Stimulated activated CD4-positive, alpha-beta T cell treated with anti-CD3 and anti-CD28 coated beads, Interleukin-15, amount 100 ng/mL, for 48 hours (primary cell): ENCODE results near the gene DNM2.
"Not testable (repeated sequence)": the region's sequence is repeated elsewhere in the genome, so short reads cannot be mapped to it uniquely, and the experiment has no call there.

Experiments
- DNase-seq, 2 donors: peaks; one replicate each; pipeline ENCODE4 v3.0.0-alpha.2; 2020; ENCODE audit warnings: low read depth in 2 of 2

The DNM2 gene

DNA sequence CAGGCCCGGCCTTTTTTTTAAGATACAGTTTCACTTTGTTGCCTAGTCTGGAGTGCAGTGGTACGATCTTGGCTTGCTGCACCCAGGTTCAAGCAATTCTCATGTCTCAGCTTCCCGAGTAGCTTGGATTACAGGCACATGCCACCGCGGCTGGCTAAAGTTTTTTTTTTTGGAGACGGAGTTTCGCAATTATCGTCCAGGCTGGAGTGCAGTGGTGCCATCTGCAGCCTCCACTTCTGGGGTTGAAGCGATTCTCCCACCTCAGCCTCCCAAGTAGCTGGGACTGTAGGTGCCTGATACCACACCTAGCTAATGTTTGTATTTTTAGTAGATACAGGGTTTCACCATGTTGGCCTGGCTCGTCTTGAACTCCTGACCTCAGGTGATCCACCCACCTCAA lies 148.6 kb downstream of the DNM2 start:
- no peak for DNase-seq

DNA sequence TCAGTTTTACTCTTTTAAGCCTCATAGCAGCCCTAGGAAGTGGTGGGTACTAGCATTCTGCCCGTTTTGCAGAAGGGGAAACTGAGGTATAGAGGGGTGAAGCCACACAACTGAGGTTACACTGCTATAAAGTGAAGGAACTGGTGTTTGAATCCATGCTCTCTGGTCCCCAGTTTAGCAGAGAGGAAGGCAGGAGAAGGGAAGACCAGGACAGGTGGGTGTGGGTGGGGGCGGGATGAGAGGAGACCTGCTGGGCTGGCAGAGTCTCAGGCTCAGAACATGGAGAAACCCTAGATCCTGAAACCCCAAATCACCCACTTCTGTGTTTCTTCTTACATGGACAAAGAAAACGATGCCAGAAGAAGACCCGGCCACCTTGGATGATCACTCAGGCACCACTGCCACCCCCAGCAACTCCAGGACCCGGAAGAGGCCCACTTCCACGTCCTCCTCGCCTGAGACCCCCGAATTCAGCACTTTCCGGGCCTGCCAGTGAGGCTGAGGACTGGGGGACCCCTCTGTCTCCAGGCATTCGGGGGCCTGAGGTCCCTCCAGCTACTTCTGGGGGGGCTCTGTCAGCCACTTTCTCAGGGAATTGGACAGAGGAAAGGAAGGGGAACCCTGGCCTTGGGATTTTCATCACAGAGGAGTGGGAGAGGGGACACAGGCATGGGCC lies 151.1 kb downstream of the DNM2 start:
- DNase-seq, result no peak

DNA sequence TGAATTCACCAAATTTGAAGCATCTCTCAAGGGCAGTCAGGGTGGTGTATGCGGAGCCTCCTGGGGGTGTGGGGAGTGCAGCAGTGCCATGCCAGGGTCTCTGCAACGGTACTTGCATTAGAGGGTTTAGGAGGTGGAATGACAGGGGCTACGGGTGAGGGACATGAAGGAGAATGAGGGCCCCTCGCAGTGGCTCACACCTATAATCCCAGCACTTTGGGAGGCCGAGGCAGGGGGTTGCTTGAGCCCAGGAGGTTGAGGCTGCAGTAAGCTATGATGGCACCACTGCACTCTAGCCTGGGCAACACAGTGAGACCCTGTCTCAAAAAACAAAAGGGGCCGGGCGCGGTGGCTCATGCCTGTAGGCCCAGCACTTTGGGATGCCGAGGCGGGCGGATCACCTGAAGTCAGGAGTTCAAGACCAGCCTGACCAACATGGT lies 152.0 kb downstream of the DNM2 start:
- not testable (repeated sequence) for DNase-seq

DNA sequence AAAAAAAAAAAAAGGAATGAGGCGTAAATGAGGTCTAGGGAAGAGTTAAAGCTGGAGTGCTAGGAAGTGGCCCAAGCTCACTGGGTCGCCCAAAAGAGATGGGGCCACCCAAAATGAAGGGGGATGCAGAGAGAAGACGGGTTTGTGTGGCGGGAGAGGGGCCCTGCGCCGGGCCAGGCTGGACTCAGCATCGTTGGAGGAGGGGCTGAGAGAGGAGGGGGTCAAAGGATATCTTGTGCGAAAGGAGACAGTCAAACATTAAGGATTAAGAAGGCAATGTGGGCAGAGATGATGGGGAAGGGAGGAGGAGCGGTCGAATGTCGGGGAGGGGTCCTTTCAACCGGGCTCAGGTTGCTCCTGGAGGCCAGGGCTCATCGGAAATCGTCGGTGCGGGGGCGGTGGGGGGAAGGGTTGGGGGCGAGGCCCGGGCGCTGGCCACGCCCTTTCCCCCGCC lies 152.6 kb downstream of the DNM2 start:
- DNase-seq, result no peak

DNA sequence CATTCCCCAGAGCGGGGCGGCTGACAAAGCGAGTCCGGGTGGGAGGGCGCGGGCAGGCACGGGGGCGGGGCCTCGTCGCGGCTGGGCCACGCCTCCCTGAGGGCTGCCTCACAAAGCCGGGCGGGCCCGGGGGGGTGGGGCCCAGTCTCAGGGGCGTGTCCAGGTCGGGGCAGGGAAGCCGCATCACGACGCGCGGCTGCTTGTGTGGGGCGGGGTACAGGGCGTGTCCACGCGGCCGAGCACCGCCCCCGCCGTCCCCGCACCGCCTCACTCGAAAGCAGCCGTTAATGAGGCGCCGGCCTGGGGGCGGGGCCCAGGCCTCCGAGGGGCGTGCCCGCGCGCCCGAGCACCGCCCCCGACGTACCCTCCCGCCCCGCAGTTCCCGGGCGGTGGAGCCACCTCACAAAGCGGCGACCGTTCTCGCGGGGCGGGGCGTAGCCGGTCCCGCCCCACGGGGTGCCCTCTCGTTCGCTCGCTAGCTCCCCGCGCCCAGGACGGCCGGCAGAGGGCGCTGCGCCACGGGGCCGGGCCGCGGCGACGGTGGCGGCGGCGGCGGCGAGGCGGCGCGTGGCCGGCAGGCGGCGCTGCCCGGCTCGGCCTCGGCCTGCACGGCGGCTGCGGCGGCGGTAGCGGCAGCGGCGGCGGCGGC lies 153.2 kb downstream of the DNM2 start, which contains the start of gene CARM1:
CARM1 (plus strand) TSS at position 599 of the 649 bp plus-strand sequence. CDS start 150 bp downstream, outside the sequence.
- peak; percentile 98 to 100 for DNase-seq

DNA sequence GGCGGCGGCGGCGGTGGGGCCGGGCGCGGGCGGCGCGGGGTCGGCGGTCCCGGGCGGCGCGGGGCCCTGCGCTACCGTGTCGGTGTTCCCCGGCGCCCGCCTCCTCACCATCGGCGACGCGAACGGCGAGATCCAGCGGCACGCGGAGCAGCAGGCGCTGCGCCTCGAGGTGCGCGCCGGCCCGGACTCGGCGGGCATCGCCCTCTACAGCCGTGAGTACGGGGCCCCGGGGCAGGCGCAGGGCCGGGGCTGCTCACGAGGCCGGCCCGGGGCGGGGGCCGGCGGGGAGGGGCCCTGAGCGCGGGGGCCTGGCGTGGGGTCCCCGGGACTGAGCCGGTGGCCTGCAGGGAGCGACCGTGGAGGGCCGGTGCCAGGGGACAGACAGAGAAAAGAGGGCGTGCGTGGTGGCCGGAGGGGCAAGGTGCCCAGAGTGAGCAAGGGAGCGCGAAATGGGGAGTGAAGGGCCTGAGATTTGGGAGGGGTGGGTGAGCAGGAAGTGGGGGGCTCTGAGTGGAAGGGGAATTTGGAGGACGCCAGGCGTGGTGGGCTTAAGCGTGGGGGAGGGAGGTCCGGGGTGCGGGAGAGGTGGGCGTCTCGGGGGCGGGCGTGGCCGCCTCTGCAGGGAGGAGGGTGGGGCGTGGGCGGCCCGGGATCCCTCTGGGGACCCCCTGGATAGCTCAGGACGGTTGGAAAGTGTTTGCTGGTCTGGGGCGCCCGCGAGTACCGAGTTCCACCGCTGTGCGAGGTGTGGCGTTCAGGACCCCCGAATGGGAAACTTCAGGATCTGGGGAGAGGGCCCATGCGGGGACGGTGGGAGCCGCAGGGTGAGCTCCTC lies 154.0 kb downstream of the DNM2 start:
- no peak for DNase-seq

DNA sequence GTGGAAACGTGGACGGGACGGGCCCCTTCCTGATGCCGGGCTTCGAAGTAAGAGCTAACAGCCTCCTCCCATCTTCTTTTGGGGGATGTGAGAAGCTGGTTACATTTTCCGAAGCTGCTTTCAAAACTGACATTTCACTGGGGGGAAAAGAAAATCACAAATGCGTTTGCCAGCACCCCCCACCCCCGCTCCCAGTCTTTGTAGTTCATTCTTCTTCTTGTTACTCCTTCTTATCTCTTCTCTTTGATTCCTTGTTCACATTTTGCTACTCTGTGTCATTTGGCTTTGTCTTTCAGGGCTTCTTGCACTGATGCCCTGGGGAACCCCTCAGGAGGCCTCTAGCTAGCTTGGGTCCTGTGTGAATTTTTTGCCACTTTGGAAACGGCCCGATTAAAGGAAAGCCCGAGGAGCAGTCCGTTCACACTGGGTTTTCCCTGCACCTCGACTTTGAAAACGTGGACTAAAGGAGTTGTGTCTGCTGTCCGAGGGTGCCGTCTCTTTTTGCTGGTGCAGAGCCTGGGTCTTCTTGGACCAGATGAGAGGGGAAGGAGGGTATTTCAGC lies 154.7 kb downstream of the DNM2 start:
- no peak for DNase-seq

DNA sequence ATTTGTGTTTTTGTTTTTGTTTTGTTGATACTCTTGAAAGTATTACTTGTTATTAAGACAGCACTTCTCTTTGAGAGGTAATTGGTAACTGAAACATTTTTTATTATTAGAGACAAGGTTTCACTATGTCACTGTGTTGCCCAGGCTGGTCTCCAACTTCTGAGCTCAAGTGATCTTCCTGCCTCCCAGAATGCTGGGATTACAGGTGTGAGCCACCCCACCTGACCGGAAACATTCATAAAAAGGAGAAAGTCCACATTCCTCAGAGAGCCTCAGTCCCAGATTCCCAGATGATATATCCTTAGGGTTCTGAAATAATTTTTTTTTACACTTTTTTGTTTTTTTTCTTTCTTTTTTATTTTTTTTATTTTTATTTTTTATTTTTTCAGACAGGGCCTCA lies 156.1 kb downstream of the DNM2 start:
- DNase-seq, result no peak

DNA sequence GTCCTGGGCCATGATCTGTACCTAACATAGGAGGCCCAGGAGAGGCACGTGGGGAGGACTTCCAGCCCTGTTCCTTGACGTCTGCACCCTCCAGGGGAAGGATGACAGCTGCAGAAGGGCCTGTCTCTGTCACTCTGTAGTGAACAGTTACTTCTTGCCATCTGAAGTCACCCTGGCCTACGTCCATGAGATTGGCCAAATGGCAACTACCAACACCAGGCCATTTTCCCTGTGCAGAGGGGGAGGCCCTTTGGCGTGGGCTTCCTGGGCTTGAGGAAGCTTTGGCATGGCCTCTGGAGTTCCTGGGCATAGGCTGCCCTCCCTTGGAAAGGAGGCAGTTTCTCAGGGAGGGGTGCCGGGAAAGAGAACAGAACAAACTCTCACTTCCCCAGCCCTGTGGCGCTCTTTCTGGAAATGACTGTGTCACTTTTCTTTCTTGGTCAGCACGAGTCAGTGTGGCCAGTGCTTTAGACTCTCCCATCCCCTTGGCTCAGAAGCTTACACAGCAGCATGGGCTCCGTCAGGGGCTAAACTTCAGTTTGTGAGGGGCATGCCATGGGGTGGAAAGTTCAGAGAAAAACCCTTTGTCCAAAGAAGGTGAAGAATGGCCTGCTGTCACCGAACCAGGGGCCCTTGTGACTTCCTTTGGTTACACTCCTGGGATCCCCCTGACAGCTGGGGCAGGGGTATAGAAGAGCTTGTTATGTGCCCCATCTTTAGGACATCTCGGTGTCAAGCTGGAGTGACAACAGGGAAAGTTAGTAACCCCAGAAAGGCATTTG lies 158.8 kb downstream of the DNM2 start:
- DNase-seq, result no peak

DNA sequence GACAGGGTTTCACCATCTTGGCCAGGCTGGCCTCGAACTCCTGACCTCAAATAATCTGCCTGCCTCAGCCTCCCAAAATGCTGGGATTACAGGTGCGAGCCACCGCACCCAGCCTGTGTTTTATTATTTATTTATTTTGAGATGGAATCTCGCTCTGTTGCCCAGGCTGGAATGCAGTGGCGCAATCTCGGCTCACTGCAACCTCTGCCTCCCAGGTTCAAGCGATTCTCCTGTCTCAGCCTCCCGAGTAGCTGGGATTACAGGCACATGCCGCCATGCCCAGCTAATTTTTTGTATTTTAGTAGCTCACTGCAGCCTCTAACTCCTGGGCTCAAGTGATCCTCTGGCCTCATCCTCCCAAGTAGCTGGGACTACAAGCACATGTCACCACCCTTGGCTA lies 159.7 kb downstream of the DNM2 start:
- DNase-seq, result not testable (repeated sequence)

DNA sequence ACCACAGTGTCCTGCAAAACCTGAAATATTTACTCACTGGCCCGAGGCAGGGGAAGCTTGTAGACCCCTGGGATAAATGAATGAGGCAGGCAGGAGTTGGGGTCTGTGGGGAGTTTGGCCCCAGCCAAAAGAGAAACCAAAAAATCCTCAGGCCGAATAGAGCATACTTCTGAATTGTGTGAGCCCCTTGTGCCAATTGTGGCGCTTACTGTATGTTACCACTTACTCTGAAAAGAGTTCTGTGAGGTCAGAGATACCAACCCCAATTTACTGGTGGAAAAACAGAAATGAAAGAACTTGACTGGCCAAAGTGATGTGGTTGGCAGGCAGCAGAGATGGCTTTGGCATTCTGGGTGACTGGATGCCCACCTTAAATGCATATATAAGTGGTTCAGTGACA lies 160.4 kb downstream of the DNM2 start:
- no peak for DNase-seq
